Upper lobe of right lung (tissue), 1 donor: ENCODE results near the gene ABCA8. TPM values are rescaled to one million over a fixed set of nuclear protein-coding genes. Genes with fewer than 3 reads are reported as not detected.
A peak's percentile ranks its signal among the peaks of the same experiment; 100 is the strongest.
"Not testable (repeated sequence)": the region's sequence is repeated elsewhere in the genome, so short reads cannot be mapped to it uniquely, and the experiment has no call there.

Experiments used
- ATAC-seq: fragments of 200-7000 bp; cut with Tn5 transposase; one replicate; pipeline ENCODE4 v1.9.1; 2020; ENCODE audit warnings: mild to moderate bottlenecking, moderate library complexity
- DNase-seq: peaks from one replicate; pipeline ENCODE4 v3.0.0-alpha.2; 2020
- H3K27ac ChIP-seq: fragments of 200-600 bp; one replicate; pipeline ENCODE4 v1.8.0; 2022
- H3K27me3 ChIP-seq: fragments of 200-600 bp; one replicate; pipeline ENCODE4 v1.8.0; 2022; ENCODE audit warnings: mild to moderate bottlenecking
- H3K36me3 ChIP-seq: fragments of 200-600 bp; one replicate; pipeline ENCODE4 v1.8.0; 2022
- H3K4me1 ChIP-seq: fragments of 200-600 bp; one replicate; pipeline ENCODE4 v1.8.0; 2022
- H3K4me3 ChIP-seq: fragments of 200-600 bp; one replicate; pipeline ENCODE4 v1.8.0; 2022; ENCODE audit warnings: mild to moderate bottlenecking
- H3K9me3 ChIP-seq: fragments of 200-600 bp; one replicate; pipeline ENCODE4 v1.8.0; 2022
- CTCF ChIP-seq: fragments of 200-600 bp; IDR thresholded peaks from one replicate; pipeline ENCODE4 v1.8.0; 2022; ENCODE audit warnings: antibody characterized with exemption
- intact Hi-C: fragments of 100-400 bp; cut with DNase I; formaldehyde crosslinking; loops from one replicate; pipeline ENCODE4 v1.11.0; 2022
- total RNA-seq: library from RNA; stranded (reverse); fragmentation: NEBNext Ultra II Directional; extraction: Animal tissue kit (Norgen Biotek cat#: 25700); gene quantifications from one replicate; pipeline ENCODE4 v1.2.1, GENCODE V29; 2021
- donor health status: DM: no; HTN: yes; CAD: no; lungs with severe emphysema.

Gene ABCA8
- total RNA-seq, 1 donor from 2014 or later = 34.0 TPM

GRCh38 chr17:68973098-68973846 is 18.1 kb upstream of the ABCA8 start:
- no peak for DNase-seq
- no peaks in the 10 kb centered on the region for H3K4me1 ChIP-seq
- no peaks in the 10 kb centered on the region for H3K36me3 ChIP-seq
- no peaks in the 10 kb centered on the region for H3K27me3 ChIP-seq
- no peaks in the 10 kb centered on the region for H3K9me3 ChIP-seq
- intact Hi-C loops = no loop called here
- no peak for TF ChIP-seq CTCF
- ATAC-seq = no peak
- no peak overlapping the region for H3K27ac ChIP-seq
- H3K4me3 ChIP-seq = no peak overlapping the region

- H3K4me3 ChIP-seq = no peak overlapping the region
- ATAC-seq (peak; percentile 61), DNase-seq (no peak)
- no peak overlapping the region for H3K27ac ChIP-seq
- H3K9me3 ChIP-seq = no peaks in the 10 kb centered on the region
- TF ChIP-seq CTCF = peak; percentile 69
- H3K4me1 ChIP-seq = no peaks in the 10 kb centered on the region
- intact Hi-C loops = no loop called here
- no peaks in the 10 kb centered on the region for H3K36me3 ChIP-seq
- H3K27me3 ChIP-seq = no peaks in the 10 kb centered on the region
Observed at GRCh38 chr17:68972119-68972704, 17.0 kb upstream of the ABCA8 start.

- no peak for TF ChIP-seq CTCF
- Histone ChIP-seq H3K27ac (no peak overlapping the region), H3K4me1 (no peaks in the 10 kb centered on the region), H3K9me3 (no peaks in the 10 kb centered on the region), H3K4me3 (no peak overlapping the region), H3K27me3 (no peaks in the 10 kb centered on the region), H3K36me3 (no peaks in the 10 kb centered on the region)
- intact Hi-C loops = no loop called here
- DNase-seq (no peak), ATAC-seq (no peak)
Observed at GRCh38 chr17:68969101-68969500, 13.9 kb upstream of the ABCA8 start.

GRCh38 chr17:68963958-68964357 is 8.8 kb upstream of the ABCA8 start:
- Histone ChIP-seq H3K4me1 (no peaks in the 10 kb centered on the region), H3K27me3 (no peaks in the 10 kb centered on the region), H3K4me3 (no peak overlapping the region), H3K27ac (no peak overlapping the region), H3K9me3 (no peaks in the 10 kb centered on the region), H3K36me3 (no peaks in the 10 kb centered on the region)
- ATAC-seq (no peak), DNase-seq (no peak)
- intact Hi-C loops = no loop called here
- TF ChIP-seq CTCF = no peak

- no peaks in the 10 kb centered on the region for H3K27me3 ChIP-seq
- no peaks in the 10 kb centered on the region for H3K36me3 ChIP-seq
- no peak for ATAC-seq
- H3K27ac ChIP-seq = peak overlapping the region; percentile 6
- DNase-seq = no peak
- H3K4me3 ChIP-seq = no peak overlapping the region
- no peaks in the 10 kb centered on the region for H3K9me3 ChIP-seq
- TF ChIP-seq CTCF = no peak
- H3K4me1 ChIP-seq = no peaks in the 10 kb centered on the region
- intact Hi-C loops = no loop called here
Observed at GRCh38 chr17:68961214-68961882, 6.2 kb upstream of the ABCA8 start.

- ATAC-seq, DNase-seq, intact Hi-C loops, H3K4me3 ChIP-seq, H3K27ac ChIP-seq, H3K4me1 ChIP-seq, H3K27me3 ChIP-seq, H3K9me3 ChIP-seq, H3K36me3 ChIP-seq: not testable (repeated sequence)
Observed at GRCh38 chr17:68959117-68959516, 3.9 kb upstream of the ABCA8 start.
